NCI-H128 (cell line): ENCODE results near the gene EPHX1.
"Not testable (repeated sequence)": the region's sequence is repeated elsewhere in the genome, so short reads cannot be mapped to it uniquely, and the experiment has no call there.

Experiments used
- DNase-seq: peaks from one replicate; lab custom pipeline; 2025; ENCODE audit not compliant: unreplicated experiment; lab: John Stamatoyannopoulos, UW

The EPHX1 gene

GRCh38 chr1:225880222-225880588 lies 70.3 kb downstream of the EPHX1 start:
- no peak for DNase-seq

GRCh38 chr1:225880636-225881035 lies 70.7 kb downstream of the EPHX1 start:
- DNase-seq: no peak

GRCh38 chr1:225881081-225881958 lies 71.4 kb downstream of the EPHX1 start:
- no peak for DNase-seq

GRCh38 chr1:225881959-225882693 lies 72.2 kb downstream of the EPHX1 start, which contains the start of gene TMEM63A:
Gene TMEM63A (minus strand): TSS chr1:225882380. CDS start chr1:225877580, 4,800 bp downstream.
- DNase-seq: no peak

- DNase-seq: no peak
Observed at GRCh38 chr1:225882694-225883615, 73.0 kb downstream of the EPHX1 start.

GRCh38 chr1:225883616-225884265 lies 73.8 kb downstream of the EPHX1 start:
- no peak for DNase-seq

- no peak for DNase-seq
Observed at GRCh38 chr1:225885336-225885735, 75.4 kb downstream of the EPHX1 start.

- no peak for DNase-seq
Observed at GRCh38 chr1:225886159-225887029, 76.5 kb downstream of the EPHX1 start.

GRCh38 chr1:225887030-225887314 lies 77.0 kb downstream of the EPHX1 start:
- no peak for DNase-seq

GRCh38 chr1:225887554-225888288 lies 77.8 kb downstream of the EPHX1 start:
- DNase-seq: not testable (repeated sequence)

- DNase-seq: no peak
Observed at GRCh38 chr1:225888289-225888897, 78.5 kb downstream of the EPHX1 start.

- DNase-seq: no peak
Observed at GRCh38 chr1:225888898-225889601, 79.1 kb downstream of the EPHX1 start, which contains the start of gene LEFTY1. Gene LEFTY1 (minus strand): TSS chr1:225889146. CDS start chr1:225889066, 80 bp downstream.

GRCh38 chr1:225889743-225890142 lies 79.8 kb downstream of the EPHX1 start:
- DNase-seq: no peak

GRCh38 chr1:225890346-225891228 lies 80.7 kb downstream of the EPHX1 start:
- DNase-seq: no peak

GRCh38 chr1:225891229-225891972 lies 81.5 kb downstream of the EPHX1 start:
- no peak for DNase-seq

- DNase-seq: no peak
Observed at GRCh38 chr1:225892307-225892706, 82.4 kb downstream of the EPHX1 start.
